ENCODE measurements around the gene NCKAP5. TPM values are rescaled to one million over a fixed set of nuclear protein-coding genes. Genes with fewer than 3 reads are reported as not detected.

NCKAP5 gene
- total and polyA plus RNA-seq, 2 experiments from 2014 or later: 0.65 to 0.86 TPM

GRCh38 chr2:132884292-132884691 is 684.0 kb downstream of the NCKAP5 start:
- Histone ChIP-seq H3K79me2 (ENCODE audit: insufficient read depth) (no peaks in the 10 kb centered on the region), H3K36me3 (ENCODE audit: low read depth) (no peaks in the 10 kb centered on the region), H3K9ac (no peak overlapping the region), H3F3A (ENCODE audit: insufficient read depth) (no peaks in the 10 kb centered on the region), H3K4me1 (ENCODE audit: insufficient read depth) (no peaks in the 10 kb centered on the region), H3K27ac (no peak overlapping the region), H3K4me3 (no peak overlapping the region), H3K9me3 (ENCODE audit: low read depth) (no peaks in the 10 kb centered on the region), H2AFZ (no peak overlapping the region), H4K20me1 (ENCODE audit: insufficient read depth) (no peaks in the 10 kb centered on the region), H3K27me3 (replicated peaks; ENCODE audit: insufficient read depth) (no peaks in the 10 kb centered on the region), H3K9me2 (ENCODE audit: insufficient read depth) (no peaks in the 10 kb centered on the region), H3K4me2 (ENCODE audit: unreplicated experiment) (no peak overlapping the region)
- in situ Hi-C loops (cut with MboI): no loop called here
- WGBS, 2 experiments (ENCODE audit: low coverage in 1 of 2, low lambda C conversion rate in 2 of 2, missing lambda C conversion rate in 2 of 2): 42 to 47% methylated on average over 4 of the region's 4 CpGs
- TF ChIP-seq EZH2phosphoT487 (IDR thresholded peaks at IDR 0.05; ENCODE audit: insufficient read depth, low read depth): no peak
- no peak for TF ChIP-seq EZH2 (IDR thresholded peaks at IDR 0.05; ENCODE audit: insufficient read depth, poor library complexity, severe bottlenecking)
- DNase-seq: no peak

GRCh38 chr2:132883430-132883829 is 684.8 kb downstream of the NCKAP5 start:
- Histone ChIP-seq H3K36me3 (ENCODE audit: low read depth) (no peaks in the 10 kb centered on the region), H3K79me2 (ENCODE audit: insufficient read depth) (no peaks in the 10 kb centered on the region), H4K20me1 (ENCODE audit: insufficient read depth) (no peaks in the 10 kb centered on the region), H3K4me2 (ENCODE audit: unreplicated experiment) (no peak overlapping the region), H3K4me3 (no peak overlapping the region), H3K27me3 (replicated peaks; ENCODE audit: insufficient read depth) (no peaks in the 10 kb centered on the region), H3K4me1 (ENCODE audit: insufficient read depth) (no peaks in the 10 kb centered on the region), H3K9me2 (ENCODE audit: insufficient read depth) (no peaks in the 10 kb centered on the region), H2AFZ (no peak overlapping the region), H3K9ac (no peak overlapping the region), H3K9me3 (ENCODE audit: low read depth) (no peaks in the 10 kb centered on the region), H3K27ac (no peak overlapping the region), H3F3A (ENCODE audit: insufficient read depth) (no peaks in the 10 kb centered on the region)
- in situ Hi-C loops (cut with MboI): no loop called here
- DNase-seq: no peak
- TF ChIP-seq EZH2 (IDR thresholded peaks at IDR 0.05; ENCODE audit: insufficient read depth, poor library complexity, severe bottlenecking) (no peak), EZH2phosphoT487 (IDR thresholded peaks at IDR 0.05; ENCODE audit: insufficient read depth, low read depth) (no peak)
- 38% methylated on average over 5 of the region's 5 CpGs for WGBS, 2 experiments (ENCODE audit: low coverage in 1 of 2, low lambda C conversion rate in 2 of 2, missing lambda C conversion rate in 2 of 2)

- H3K4me2 ChIP-seq (ENCODE audit: unreplicated experiment): no peak overlapping the region
These were observed 686.7 kb downstream of the NCKAP5 start for GRCh38 chr2:132881546-132881945.

GRCh38 chr2:132877923-132878322 is 690.3 kb downstream of the NCKAP5 start:
- Histone ChIP-seq H3K9me2 (ENCODE audit: insufficient read depth) (no peaks in the 10 kb centered on the region), H3K79me2 (ENCODE audit: insufficient read depth) (no peaks in the 10 kb centered on the region), H3K9ac (no peak overlapping the region), H3K4me3 (no peak overlapping the region), H3K9me3 (ENCODE audit: low read depth) (no peaks in the 10 kb centered on the region), H3K36me3 (ENCODE audit: low read depth) (no peaks in the 10 kb centered on the region), H4K20me1 (ENCODE audit: insufficient read depth) (no peaks in the 10 kb centered on the region), H2AFZ (no peak overlapping the region), H3K27ac (no peak overlapping the region), H3K4me1 (ENCODE audit: insufficient read depth) (no peaks in the 10 kb centered on the region), H3K4me2 (ENCODE audit: unreplicated experiment) (no peak overlapping the region), H3K27me3 (replicated peaks; ENCODE audit: insufficient read depth) (no peaks in the 10 kb centered on the region), H3F3A (ENCODE audit: insufficient read depth) (no peaks in the 10 kb centered on the region)
- no peak for TF ChIP-seq EZH2phosphoT487 (IDR thresholded peaks at IDR 0.05; ENCODE audit: insufficient read depth, low read depth)
- no peak for TF ChIP-seq EZH2 (IDR thresholded peaks at IDR 0.05; ENCODE audit: insufficient read depth, poor library complexity, severe bottlenecking)
- 77 to 80% methylated on average over 9 of the region's 9 CpGs for WGBS, 2 experiments (ENCODE audit: low coverage in 1 of 2, low lambda C conversion rate in 2 of 2, missing lambda C conversion rate in 2 of 2)
- in situ Hi-C loops (cut with MboI): no loop called here
- DNase-seq: no peak

More at GRCh38 chr2:132881546-132881945, 686.7 kb downstream of the NCKAP5 start:
- WGBS, 2 experiments (ENCODE audit: low coverage in 1 of 2, low lambda C conversion rate in 2 of 2, missing lambda C conversion rate in 2 of 2): 10 to 11% methylated on average over 1 of the region's 1 CpG
- no peak overlapping the region for H2AFZ ChIP-seq
- no peak for TF ChIP-seq EZH2phosphoT487 (IDR thresholded peaks at IDR 0.05; ENCODE audit: insufficient read depth, low read depth)
- TF ChIP-seq EZH2 (IDR thresholded peaks at IDR 0.05; ENCODE audit: insufficient read depth, poor library complexity, severe bottlenecking): no peak
- in situ Hi-C loops (cut with MboI): no loop called here
- no peak overlapping the region for H3K27ac ChIP-seq
- DNase-seq: no peak
- no peaks in the 10 kb centered on the region for H3K4me1 ChIP-seq (ENCODE audit: insufficient read depth)
- H3K9me2 ChIP-seq (ENCODE audit: insufficient read depth): no peaks in the 10 kb centered on the region
- H3K36me3 ChIP-seq (ENCODE audit: low read depth): no peaks in the 10 kb centered on the region
- no peak overlapping the region for H3K4me3 ChIP-seq
- no peaks in the 10 kb centered on the region for H3F3A ChIP-seq (ENCODE audit: insufficient read depth)
- no peaks in the 10 kb centered on the region for H3K9me3 ChIP-seq (ENCODE audit: low read depth)
- no peak overlapping the region for H3K9ac ChIP-seq
- H4K20me1 ChIP-seq (ENCODE audit: insufficient read depth): no peaks in the 10 kb centered on the region
- no peaks in the 10 kb centered on the region for H3K27me3 ChIP-seq (replicated peaks; ENCODE audit: insufficient read depth)
- H3K79me2 ChIP-seq (ENCODE audit: insufficient read depth): no peaks in the 10 kb centered on the region

Data from GM23248 (cell line).